Ishikawa (cell line): ENCODE measurements around the gene BFSP1.

ENCODE experiments used
- CREB1 ChIP-seq: IDR thresholded peaks from 2 replicates; pipeline ENCODE4 v1.6.1; 2012; ENCODE audit warnings: low read depth
- RAD21 ChIP-seq: IDR thresholded peaks from 2 replicates; pipeline ENCODE4 v1.6.1; 2012; ENCODE audit warnings: low read depth
- YY1 ChIP-seq: IDR thresholded peaks from 2 replicates; pipeline ENCODE4 v1.6.1; 2012; ENCODE audit warnings: low read depth
- TF ChIP-seq, protein P1 (sequence below): IDR thresholded peaks from 2 replicates; pipeline ENCODE4 v1.6.1; 2012; ENCODE audit warnings: low read depth, mild to moderate bottlenecking

DNA sequence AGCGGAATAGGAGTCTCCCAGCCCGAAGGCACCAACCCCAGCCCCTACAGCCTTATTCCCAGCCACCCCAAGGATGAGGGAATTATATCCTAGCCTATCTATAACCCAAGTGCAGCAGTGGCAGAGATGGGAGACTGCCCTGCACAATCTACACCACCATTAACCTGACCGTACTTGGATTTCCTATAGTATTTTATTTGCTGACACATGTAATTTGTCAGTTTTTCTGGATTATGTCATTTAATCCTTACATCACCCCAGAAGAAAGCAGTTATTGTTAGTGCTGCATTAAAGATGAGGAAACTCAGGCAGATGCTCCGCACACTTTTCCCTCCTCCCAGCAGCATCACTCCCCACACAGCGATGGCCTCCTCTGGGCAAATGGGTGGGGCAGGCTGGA is 6.0 kb downstream of the BFSP1 start:
- TF ChIP-seq, protein P1, sequence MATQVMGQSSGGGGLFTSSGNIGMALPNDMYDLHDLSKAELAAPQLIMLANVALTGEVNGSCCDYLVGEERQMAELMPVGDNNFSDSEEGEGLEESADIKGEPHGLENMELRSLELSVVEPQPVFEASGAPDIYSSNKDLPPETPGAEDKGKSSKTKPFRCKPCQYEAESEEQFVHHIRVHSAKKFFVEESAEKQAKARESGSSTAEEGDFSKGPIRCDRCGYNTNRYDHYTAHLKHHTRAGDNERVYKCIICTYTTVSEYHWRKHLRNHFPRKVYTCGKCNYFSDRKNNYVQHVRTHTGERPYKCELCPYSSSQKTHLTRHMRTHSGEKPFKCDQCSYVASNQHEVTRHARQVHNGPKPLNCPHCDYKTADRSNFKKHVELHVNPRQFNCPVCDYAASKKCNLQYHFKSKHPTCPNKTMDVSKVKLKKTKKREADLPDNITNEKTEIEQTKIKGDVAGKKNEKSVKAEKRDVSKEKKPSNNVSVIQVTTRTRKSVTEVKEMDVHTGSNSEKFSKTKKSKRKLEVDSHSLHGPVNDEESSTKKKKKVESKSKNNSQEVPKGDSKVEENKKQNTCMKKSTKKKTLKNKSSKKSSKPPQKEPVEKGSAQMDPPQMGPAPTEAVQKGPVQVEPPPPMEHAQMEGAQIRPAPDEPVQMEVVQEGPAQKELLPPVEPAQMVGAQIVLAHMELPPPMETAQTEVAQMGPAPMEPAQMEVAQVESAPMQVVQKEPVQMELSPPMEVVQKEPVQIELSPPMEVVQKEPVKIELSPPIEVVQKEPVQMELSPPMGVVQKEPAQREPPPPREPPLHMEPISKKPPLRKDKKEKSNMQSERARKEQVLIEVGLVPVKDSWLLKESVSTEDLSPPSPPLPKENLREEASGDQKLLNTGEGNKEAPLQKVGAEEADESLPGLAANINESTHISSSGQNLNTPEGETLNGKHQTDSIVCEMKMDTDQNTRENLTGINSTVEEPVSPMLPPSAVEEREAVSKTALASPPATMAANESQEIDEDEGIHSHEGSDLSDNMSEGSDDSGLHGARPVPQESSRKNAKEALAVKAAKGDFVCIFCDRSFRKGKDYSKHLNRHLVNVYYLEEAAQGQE, result no peak
- TF ChIP-seq CREB1 (no peak), YY1 (no peak), RAD21 (no peak)
